SK-N-SH (cell line): ENCODE data around the gene ADAR.

ENCODE experiments used
- ELF1 ChIP-seq: IDR thresholded peaks from 2 replicates; pipeline ENCODE4 v1.4.0; 2012
- EZH2phosphoT487 ChIP-seq: fragments of 200-600 bp; sonication (generic); IDR thresholded peaks from 2 replicates; pipeline ENCODE4 v1.6.1; 2017; ENCODE audit warnings: low read depth, mixed run types, mild to moderate bottlenecking, antibody characterized with exemption, moderate library complexity, borderline replicate concordance
- SMC3 ChIP-seq: IDR thresholded peaks from 2 replicates; pipeline ENCODE4 v1.6.1; 2012; ENCODE audit warnings: low read depth, low read length, improper control_type of control experiment
- TCF12 ChIP-seq: IDR thresholded peaks from 2 replicates; pipeline ENCODE4 v1.4.0; 2012
- YY1 ChIP-seq: IDR thresholded peaks from 2 replicates; pipeline ENCODE4 v1.4.0; 2012; ENCODE audit warnings: low read depth, mild to moderate bottlenecking

DNA sequence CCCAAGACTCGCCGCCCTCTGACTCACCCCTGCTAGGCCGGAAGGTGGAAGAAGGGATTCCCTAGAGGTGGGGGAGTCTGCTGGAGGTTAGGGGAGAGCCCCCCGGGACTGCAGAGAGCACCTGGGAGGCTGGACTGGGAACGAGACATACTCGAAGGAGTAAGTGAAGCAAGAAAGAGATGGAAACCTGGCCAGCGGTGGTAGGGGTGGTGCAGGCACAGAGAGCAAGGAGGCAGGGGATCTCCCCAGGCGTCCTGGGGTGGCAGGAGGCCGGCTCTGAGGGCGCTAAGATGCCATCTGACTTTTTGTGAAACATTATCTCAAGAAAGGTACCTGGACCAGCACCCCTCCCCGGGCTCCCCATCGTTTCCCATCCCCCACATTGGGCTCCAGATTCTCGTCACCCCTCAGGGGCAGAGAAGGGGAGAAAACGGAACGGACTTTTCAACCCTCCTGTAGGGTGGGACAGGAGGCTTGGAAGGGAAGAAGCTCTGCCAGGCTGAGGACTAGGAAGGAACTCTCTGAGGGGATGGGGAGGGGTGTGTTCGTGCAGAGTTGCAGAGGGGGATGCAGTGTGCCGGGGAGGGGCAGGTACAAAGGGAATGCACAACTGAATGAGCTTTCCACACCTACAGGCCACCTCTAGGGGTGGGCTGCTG is 39.7 kb downstream of the ADAR start:
- no peak for TF ChIP-seq TCF12
- TF ChIP-seq EZH2phosphoT487 = no peak
- TF ChIP-seq YY1 = no peak
- no peak for TF ChIP-seq SMC3
- no peak for TF ChIP-seq ELF1
